HEK293T (cell line): ENCODE results near the gene C2CD4D.

Source experiments
- BHLHE40 ChIP-seq: fragments of 450-650 bp; IDR thresholded peaks from 2 replicates; pipeline ENCODE4 v1.6.1; 2016; ENCODE audit warnings: mild to moderate bottlenecking, moderate library complexity, borderline replicate concordance
- CTBP1 ChIP-seq: fragments of 450-650 bp; IDR thresholded peaks from 2 replicates; pipeline ENCODE4 v1.6.1; 2016; ENCODE audit warnings: borderline replicate concordance
- PKNOX1 ChIP-seq: fragments of 450-650 bp; IDR thresholded peaks from 2 replicates; pipeline ENCODE4 v1.6.1; 2016
- SP1 ChIP-seq: fragments of 450-650 bp; IDR thresholded peaks from 2 replicates; pipeline ENCODE4 v1.6.1; 2017
- TARDBP ChIP-seq: fragments of 450-650 bp; IDR thresholded peaks from 2 replicates; pipeline ENCODE4 v1.6.1; 2016

GRCh38 chr1:151852733-151853132 is 13.1 kb upstream of the C2CD4D start:
- TF ChIP-seq TARDBP = no peak
- no peak for TF ChIP-seq SP1
- TF ChIP-seq PKNOX1 = no peak
- no peak for TF ChIP-seq CTBP1
- no peak for TF ChIP-seq BHLHE40
